Measurements from ENCODE around the gene FOXK2. TPM values are rescaled to one million over a fixed set of nuclear protein-coding genes. Genes with fewer than 3 reads are reported as not detected.
"Not testable (repeated sequence)": the region's sequence is repeated elsewhere in the genome, so short reads cannot be mapped to it uniquely, and the experiment has no call there.

Gene FOXK2
- total RNA-seq, 1 donor, result 29.3 TPM

DNA sequence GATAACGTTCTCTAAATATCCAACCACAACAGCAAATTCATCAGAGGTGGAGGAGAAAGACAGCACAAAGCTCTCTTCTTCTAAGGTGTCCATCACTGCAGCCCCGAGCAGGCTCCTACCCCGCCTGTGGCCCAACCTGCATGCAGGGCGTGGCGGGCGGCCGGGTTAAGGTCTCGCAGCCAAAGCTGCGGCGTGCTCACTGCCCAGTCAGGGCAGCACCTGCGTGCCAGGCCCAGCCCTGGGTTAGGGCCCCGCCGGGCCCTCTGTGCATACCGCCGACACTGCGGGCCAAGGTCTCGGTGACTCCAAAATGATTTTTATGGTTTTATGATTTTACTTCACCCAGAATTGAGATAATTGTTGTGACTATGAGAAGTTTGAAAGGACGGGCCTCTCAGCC, 57.8 kb downstream of the FOXK2 start:
- Histone ChIP-seq H2AFZ (ENCODE audit: low read length) (no peak overlapping the region), H3K4me2 (ENCODE audit: insufficient read depth, low read length) (no peak overlapping the region), H4K20me1 (ENCODE audit: insufficient read depth, low read length) (peaks cover 9% of the 10 kb centered on the region), H3K27me3 (ENCODE audit: insufficient read depth, low read length) (no peaks in the 10 kb centered on the region), H3K4me1 (ENCODE audit: insufficient read depth, low read length) (peaks cover 5% of the 10 kb centered on the region), H3K79me2 (ENCODE audit: insufficient read depth, low read length) (peaks cover 20% of the 10 kb centered on the region), H3K4me3 (ENCODE audit: insufficient read depth, low read length) (no peak overlapping the region), H3K27ac (ENCODE audit: low read depth, low read length) (no peak overlapping the region), H3K36me3 (ENCODE audit: insufficient read depth, low read length) (peaks cover 31% of the 10 kb centered on the region), H3K9me3 (ENCODE audit: low read depth, low read length) (no peaks in the 10 kb centered on the region)
- peak; percentile 42 for DNase-seq (ENCODE audit: insufficient read length, low spot score, missing footprints)
- TF ChIP-seq CTCF (IDR thresholded peaks at IDR 0.05; ENCODE audit: extremely low read depth, low read depth, low read length), result no peak

DNA sequence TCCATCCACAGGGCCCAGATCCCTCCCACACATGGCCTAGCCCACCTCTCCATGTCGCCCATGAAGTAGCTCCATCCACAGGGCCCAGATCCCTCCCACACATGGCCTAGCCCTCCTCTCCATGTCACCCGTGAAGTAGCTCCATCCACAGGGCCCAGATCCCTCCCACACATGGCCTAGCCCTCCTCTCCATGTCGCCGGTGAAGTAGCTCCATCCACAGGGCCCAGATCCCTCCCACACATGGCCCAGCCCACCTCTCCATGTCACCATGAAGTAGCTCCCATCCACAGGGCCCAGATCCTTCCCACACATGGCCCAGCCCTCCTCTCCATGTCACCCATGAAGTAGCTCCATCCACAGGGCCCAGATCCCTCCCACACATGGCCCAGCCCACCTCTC, 60.4 kb downstream of the FOXK2 start:
- DNase-seq (ENCODE audit: insufficient read length, low spot score, missing footprints); H4K20me1 ChIP-seq (ENCODE audit: insufficient read depth, low read length); H3K4me1 ChIP-seq (ENCODE audit: insufficient read depth, low read length); H3K4me3 ChIP-seq (ENCODE audit: insufficient read depth, low read length); H2AFZ ChIP-seq (ENCODE audit: low read length); H3K9me3 ChIP-seq (ENCODE audit: low read depth, low read length); H3K27ac ChIP-seq (ENCODE audit: low read depth, low read length); H3K27me3 ChIP-seq (ENCODE audit: insufficient read depth, low read length); H3K4me2 ChIP-seq (ENCODE audit: insufficient read depth, low read length): not testable (repeated sequence)
- H3K79me2 ChIP-seq (ENCODE audit: insufficient read depth, low read length), result peaks cover 11% of the 10 kb centered on the region
- H3K36me3 ChIP-seq (ENCODE audit: insufficient read depth, low read length), result peaks cover 36% of the 10 kb centered on the region

DNA sequence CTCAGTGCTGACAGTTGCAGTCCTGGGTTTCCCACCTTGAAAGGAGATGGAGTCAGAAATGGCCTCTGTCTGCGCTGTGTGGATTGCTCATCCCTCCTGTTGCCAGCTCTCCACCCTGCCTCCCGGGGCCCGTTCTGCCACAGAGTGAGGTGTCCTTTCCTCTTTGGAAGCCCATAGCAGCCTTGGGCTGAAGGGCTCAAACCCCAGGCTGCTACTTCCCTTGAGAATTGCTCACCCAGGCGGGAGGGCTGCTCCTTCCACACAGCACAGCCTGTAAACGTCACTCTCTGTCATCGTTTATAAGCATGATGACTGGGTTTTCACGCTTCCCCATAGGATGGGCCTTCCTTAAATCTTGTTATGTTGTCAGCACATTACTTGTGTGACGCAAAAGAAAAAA, 62.7 kb downstream of the FOXK2 start:
- Histone ChIP-seq H2AFZ (ENCODE audit: low read length) (no peak overlapping the region), H3K36me3 (ENCODE audit: insufficient read depth, low read length) (peaks cover 41% of the 10 kb centered on the region), H3K4me3 (ENCODE audit: insufficient read depth, low read length) (no peak overlapping the region), H3K79me2 (ENCODE audit: insufficient read depth, low read length) (peaks cover 8% of the 10 kb centered on the region), H4K20me1 (ENCODE audit: insufficient read depth, low read length) (peaks cover 3% of the 10 kb centered on the region), H3K27me3 (ENCODE audit: insufficient read depth, low read length) (no peaks in the 10 kb centered on the region), H3K9me3 (ENCODE audit: low read depth, low read length) (no peaks in the 10 kb centered on the region), H3K4me1 (ENCODE audit: insufficient read depth, low read length) (peaks cover 9% of the 10 kb centered on the region), H3K27ac (ENCODE audit: low read depth, low read length) (peak overlapping the region; percentile 15), H3K4me2 (ENCODE audit: insufficient read depth, low read length) (no peak overlapping the region)
- no peak for TF ChIP-seq CTCF (IDR thresholded peaks at IDR 0.05; ENCODE audit: extremely low read depth, low read depth, low read length)
- peak; percentile 97 for DNase-seq (ENCODE audit: insufficient read length, low spot score, missing footprints)

- Histone ChIP-seq H3K27me3 (ENCODE audit: insufficient read depth, low read length) (no peaks in the 10 kb centered on the region), H3K4me1 (ENCODE audit: insufficient read depth, low read length) (peaks cover 9% of the 10 kb centered on the region), H3K4me3 (ENCODE audit: insufficient read depth, low read length) (no peak overlapping the region), H2AFZ (ENCODE audit: low read length) (no peak overlapping the region), H4K20me1 (ENCODE audit: insufficient read depth, low read length) (peaks cover 3% of the 10 kb centered on the region), H3K79me2 (ENCODE audit: insufficient read depth, low read length) (peaks cover 8% of the 10 kb centered on the region), H3K27ac (ENCODE audit: low read depth, low read length) (peak overlapping the region; percentile 15), H3K36me3 (ENCODE audit: insufficient read depth, low read length) (peaks cover 43% of the 10 kb centered on the region), H3K4me2 (ENCODE audit: insufficient read depth, low read length) (no peak overlapping the region), H3K9me3 (ENCODE audit: low read depth, low read length) (no peaks in the 10 kb centered on the region)
- no peak for TF ChIP-seq CTCF (IDR thresholded peaks at IDR 0.05; ENCODE audit: extremely low read depth, low read depth, low read length)
- DNase-seq (ENCODE audit: insufficient read length, low spot score, missing footprints), result peak; percentile 71
These were observed 63.2 kb downstream of the FOXK2 start for GRCh38 chr17:82582709-82583108.

Measured in osteoblast (primary cell).